ENCODE measurements around the gene ATAD2B.

The ATAD2B gene

GRCh38 chr2:23814963-23815362 is 112.0 kb downstream of the ATAD2B start:
- H3K27me3 ChIP-seq (replicated peaks in 2 of 5; ENCODE audit: control insufficient read depth in 4 of 5, insufficient read depth in 5 of 5, low read length in 4 of 5), result no peaks in the 10 kb centered on the region
- no peak overlapping the region for H3K4me3 ChIP-seq (ENCODE audit: control insufficient read depth in 1 of 7, extremely low read depth in 1 of 7, insufficient read depth in 4 of 7, low read depth in 2 of 7, low read length in 6 of 7)
- no peaks in the 10 kb centered on the region for H3K9me3 ChIP-seq (ENCODE audit: control extremely low read depth in 1 of 5, control insufficient read depth in 4 of 5, insufficient read depth in 2 of 5, low read depth in 1 of 5, low read length in 4 of 5)
- ChIA-PET CTCF (no interaction called here), POLR2A (no interaction called here)
- 86% methylated on average over 1 of the region's 2 CpGs for WGBS (ENCODE audit: insufficient coverage)
- DNase-seq, result no peak
- H3K4me1 ChIP-seq (ENCODE audit: control extremely low read depth in 1 of 4, control insufficient read depth in 4 of 4, insufficient read depth in 4 of 4, low read length in 3 of 4), result no peaks in the 10 kb centered on the region
- H3K36me3 ChIP-seq (ENCODE audit: control insufficient read depth in 4 of 4, insufficient read depth in 4 of 4, low read length in 3 of 4), result peaks cover 6 to 18% (median 7%) of the 10 kb centered on the region in 4 experiments
- H3K27ac ChIP-seq (ENCODE audit: insufficient read depth in 1 of 2, low read depth in 1 of 2, low read length in 2 of 2, poor library complexity in 1 of 2, severe bottlenecking in 2 of 2), result no peak overlapping the region

- H3K9me3 ChIP-seq (ENCODE audit: control extremely low read depth in 1 of 5, control insufficient read depth in 4 of 5, insufficient read depth in 2 of 5, low read depth in 1 of 5, low read length in 4 of 5), result no peaks in the 10 kb centered on the region
- no peak for DNase-seq
- H3K27ac ChIP-seq (ENCODE audit: insufficient read depth in 1 of 2, low read depth in 1 of 2, low read length in 2 of 2, poor library complexity in 1 of 2, severe bottlenecking in 2 of 2), result no peak overlapping the region
- POLR2A ChIA-PET, result no interaction called here
- H3K4me3 ChIP-seq (ENCODE audit: control insufficient read depth in 1 of 7, extremely low read depth in 1 of 7, insufficient read depth in 4 of 7, low read depth in 2 of 7, low read length in 6 of 7), result no peak overlapping the region
- no peaks in the 10 kb centered on the region for H3K27me3 ChIP-seq (replicated peaks in 2 of 5; ENCODE audit: control insufficient read depth in 4 of 5, insufficient read depth in 5 of 5, low read length in 4 of 5)
- no peaks in the 10 kb centered on the region for H3K4me1 ChIP-seq (ENCODE audit: control extremely low read depth in 1 of 4, control insufficient read depth in 4 of 4, insufficient read depth in 4 of 4, low read length in 3 of 4)
- WGBS (ENCODE audit: insufficient coverage), result no CpG with 5 or more reads among the region's 2 CpGs
- CTCF ChIA-PET, result interaction anchor here (0.6 kb wide), 1 partner anchor 418 kb away, joined by 4 read pairs; no protein-coding TSS in a partner anchor
- H3K36me3 ChIP-seq (ENCODE audit: control insufficient read depth in 4 of 4, insufficient read depth in 4 of 4, low read length in 3 of 4), result peaks cover 7 to 18% (median 9%) of the 10 kb centered on the region in 4 experiments
These were observed 113.5 kb downstream of the ATAD2B start for GRCh38 chr2:23813438-23813837.

- no peak for DNase-seq
- WGBS (ENCODE audit: insufficient coverage), result 80% methylated on average over 1 of the region's 1 CpG
- Histone ChIP-seq H3K9me3 (ENCODE audit: control extremely low read depth in 1 of 5, control insufficient read depth in 4 of 5, insufficient read depth in 2 of 5, low read depth in 1 of 5, low read length in 4 of 5) (no peaks in the 10 kb centered on the region), H3K27ac (ENCODE audit: insufficient read depth in 1 of 2, low read depth in 1 of 2, low read length in 2 of 2, poor library complexity in 1 of 2, severe bottlenecking in 2 of 2) (no peak overlapping the region), H3K36me3 (ENCODE audit: control insufficient read depth in 4 of 4, insufficient read depth in 4 of 4, low read length in 3 of 4) (peaks cover 4 to 12% (median 9%) of the 10 kb centered on the region in 4 experiments), H3K4me3 (ENCODE audit: control insufficient read depth in 1 of 7, extremely low read depth in 1 of 7, insufficient read depth in 4 of 7, low read depth in 2 of 7, low read length in 6 of 7) (no peak overlapping the region), H3K27me3 (replicated peaks in 2 of 5; ENCODE audit: control insufficient read depth in 4 of 5, insufficient read depth in 5 of 5, low read length in 4 of 5) (no peaks in the 10 kb centered on the region), H3K4me1 (ENCODE audit: control extremely low read depth in 1 of 4, control insufficient read depth in 4 of 4, insufficient read depth in 4 of 4, low read length in 3 of 4) (no peaks in the 10 kb centered on the region)
- CTCF ChIA-PET, result no interaction called here
- POLR2A ChIA-PET, result no interaction called here
These were observed 117.8 kb downstream of the ATAD2B start for GRCh38 chr2:23809150-23809549.

GRCh38 chr2:23806665-23807249 is 120.2 kb downstream of the ATAD2B start:
- POLR2A ChIA-PET, result no interaction called here

GRCh38 chr2:23806201-23806600 is 120.7 kb downstream of the ATAD2B start:
- POLR2A ChIA-PET, result no interaction called here
- Histone ChIP-seq H3K4me1 (ENCODE audit: control extremely low read depth in 1 of 4, control insufficient read depth in 4 of 4, insufficient read depth in 4 of 4, low read length in 3 of 4) (no peaks in the 10 kb centered on the region), H3K27me3 (replicated peaks in 2 of 5; ENCODE audit: control insufficient read depth in 4 of 5, insufficient read depth in 5 of 5, low read length in 4 of 5) (no peaks in the 10 kb centered on the region), H3K27ac (ENCODE audit: insufficient read depth in 1 of 2, low read depth in 1 of 2, low read length in 2 of 2, poor library complexity in 1 of 2, severe bottlenecking in 2 of 2) (no peak overlapping the region), H3K36me3 (ENCODE audit: control insufficient read depth in 4 of 4, insufficient read depth in 4 of 4, low read length in 3 of 4) (peaks cover 4 to 14% (median 7%) of the 10 kb centered on the region in 4 experiments), H3K9me3 (ENCODE audit: control extremely low read depth in 1 of 5, control insufficient read depth in 4 of 5, insufficient read depth in 2 of 5, low read depth in 1 of 5, low read length in 4 of 5) (no peaks in the 10 kb centered on the region), H3K4me3 (ENCODE audit: control insufficient read depth in 1 of 7, extremely low read depth in 1 of 7, insufficient read depth in 4 of 7, low read depth in 2 of 7, low read length in 6 of 7) (no peak overlapping the region)
- no peak for DNase-seq
- CTCF ChIA-PET, result no interaction called here
- 92% methylated on average over 1 of the region's 2 CpGs for WGBS (ENCODE audit: insufficient coverage)

More at GRCh38 chr2:23806665-23807249, 120.2 kb downstream of the ATAD2B start:
- Histone ChIP-seq H3K27ac (ENCODE audit: insufficient read depth in 1 of 2, low read depth in 1 of 2, low read length in 2 of 2, poor library complexity in 1 of 2, severe bottlenecking in 2 of 2) (no peak overlapping the region), H3K4me1 (ENCODE audit: control extremely low read depth in 1 of 4, control insufficient read depth in 4 of 4, insufficient read depth in 4 of 4, low read length in 3 of 4) (no peaks in the 10 kb centered on the region), H3K4me3 (ENCODE audit: control insufficient read depth in 1 of 7, extremely low read depth in 1 of 7, insufficient read depth in 4 of 7, low read depth in 2 of 7, low read length in 6 of 7) (no peak overlapping the region), H3K27me3 (replicated peaks in 2 of 5; ENCODE audit: control insufficient read depth in 4 of 5, insufficient read depth in 5 of 5, low read length in 4 of 5) (no peaks in the 10 kb centered on the region), H3K9me3 (ENCODE audit: control extremely low read depth in 1 of 5, control insufficient read depth in 4 of 5, insufficient read depth in 2 of 5, low read depth in 1 of 5, low read length in 4 of 5) (no peaks in the 10 kb centered on the region), H3K36me3 (ENCODE audit: control insufficient read depth in 4 of 4, insufficient read depth in 4 of 4, low read length in 3 of 4) (peaks cover 4 to 14% (median 7%) of the 10 kb centered on the region in 4 experiments)
- whole genome bisulfite sequencing (ENCODE audit: insufficient coverage), result no CpG with 5 or more reads among the region's 1 CpG
- CTCF ChIA-PET, result interaction anchor here (0.9 kb wide), 1 partner anchor 18 kb away, joined by 3 read pairs; no protein-coding TSS in a partner anchor
- no peak for DNase-seq

GRCh38 chr2:23803965-23804542 is 122.9 kb downstream of the ATAD2B start:
- H3K4me1 ChIP-seq (ENCODE audit: control extremely low read depth in 1 of 4, control insufficient read depth in 4 of 4, insufficient read depth in 4 of 4, low read length in 3 of 4), result no peaks in the 10 kb centered on the region
- no peaks in the 10 kb centered on the region for H3K9me3 ChIP-seq (ENCODE audit: control extremely low read depth in 1 of 5, control insufficient read depth in 4 of 5, insufficient read depth in 2 of 5, low read depth in 1 of 5, low read length in 4 of 5)
- ChIA-PET CTCF (interaction anchor here (0.9 kb wide), 1 partner anchor 16 kb away, joined by 3 read pairs; no protein-coding TSS in a partner anchor), POLR2A (no interaction called here)
- H3K36me3 ChIP-seq (ENCODE audit: control insufficient read depth in 4 of 4, insufficient read depth in 4 of 4, low read length in 3 of 4), result peaks cover 2 to 10% (median 6%) of the 10 kb centered on the region in 4 experiments
- peak; percentile 30 to 58 (median 50) for DNase-seq
- no peak overlapping the region for H3K27ac ChIP-seq (ENCODE audit: insufficient read depth in 1 of 2, low read depth in 1 of 2, low read length in 2 of 2, poor library complexity in 1 of 2, severe bottlenecking in 2 of 2)
- no peak overlapping the region for H3K4me3 ChIP-seq (ENCODE audit: control insufficient read depth in 1 of 7, extremely low read depth in 1 of 7, insufficient read depth in 4 of 7, low read depth in 2 of 7, low read length in 6 of 7)
- no peaks in the 10 kb centered on the region for H3K27me3 ChIP-seq (replicated peaks in 2 of 5; ENCODE audit: control insufficient read depth in 4 of 5, insufficient read depth in 5 of 5, low read length in 4 of 5)
- 50% methylated on average over 1 of the region's 5 CpGs for WGBS (ENCODE audit: insufficient coverage)

GRCh38 chr2:23803264-23803964 is 123.5 kb downstream of the ATAD2B start:
- H3K4me1 ChIP-seq (ENCODE audit: control extremely low read depth in 1 of 4, control insufficient read depth in 4 of 4, insufficient read depth in 4 of 4, low read length in 3 of 4), result no peaks in the 10 kb centered on the region
- no peaks in the 10 kb centered on the region for H3K27me3 ChIP-seq (replicated peaks in 2 of 5; ENCODE audit: control insufficient read depth in 4 of 5, insufficient read depth in 5 of 5, low read length in 4 of 5)
- no peak for DNase-seq
- H3K27ac ChIP-seq (ENCODE audit: insufficient read depth in 1 of 2, low read depth in 1 of 2, low read length in 2 of 2, poor library complexity in 1 of 2, severe bottlenecking in 2 of 2), result no peak overlapping the region
- POLR2A ChIA-PET, result no interaction called here
- no CpG with 5 or more reads among the region's 5 CpGs for WGBS (ENCODE audit: insufficient coverage)
- H3K4me3 ChIP-seq (ENCODE audit: control insufficient read depth in 1 of 7, extremely low read depth in 1 of 7, insufficient read depth in 4 of 7, low read depth in 2 of 7, low read length in 6 of 7), result no peak overlapping the region
- CTCF ChIA-PET, result interaction anchor here (0.9 kb wide), 1 partner anchor 17 kb away, joined by 3 read pairs; no protein-coding TSS in a partner anchor
- peaks cover 0 to 10% (median 5%) of the 10 kb centered on the region in 4 experiments for H3K36me3 ChIP-seq (ENCODE audit: control insufficient read depth in 4 of 4, insufficient read depth in 4 of 4, low read length in 3 of 4)
- no peaks in the 10 kb centered on the region for H3K9me3 ChIP-seq (ENCODE audit: control extremely low read depth in 1 of 5, control insufficient read depth in 4 of 5, insufficient read depth in 2 of 5, low read depth in 1 of 5, low read length in 4 of 5)
